HG02763 (cell line): Measurements from ENCODE around the gene SLC43A2.
"Not testable (repeated sequence)": the region's sequence is repeated elsewhere in the genome, so short reads cannot be mapped to it uniquely, and the experiment has no call there.

Experiments used
- ATAC-seq: cut with Tn5 transposase; IDR thresholded peaks from one replicate; pipeline ENCODE4 v1.9.1; 2021; ENCODE audit warnings: mild to moderate bottlenecking, moderate library complexity; ENCODE audit not compliant: unreplicated experiment

SLC43A2 gene

DNA sequence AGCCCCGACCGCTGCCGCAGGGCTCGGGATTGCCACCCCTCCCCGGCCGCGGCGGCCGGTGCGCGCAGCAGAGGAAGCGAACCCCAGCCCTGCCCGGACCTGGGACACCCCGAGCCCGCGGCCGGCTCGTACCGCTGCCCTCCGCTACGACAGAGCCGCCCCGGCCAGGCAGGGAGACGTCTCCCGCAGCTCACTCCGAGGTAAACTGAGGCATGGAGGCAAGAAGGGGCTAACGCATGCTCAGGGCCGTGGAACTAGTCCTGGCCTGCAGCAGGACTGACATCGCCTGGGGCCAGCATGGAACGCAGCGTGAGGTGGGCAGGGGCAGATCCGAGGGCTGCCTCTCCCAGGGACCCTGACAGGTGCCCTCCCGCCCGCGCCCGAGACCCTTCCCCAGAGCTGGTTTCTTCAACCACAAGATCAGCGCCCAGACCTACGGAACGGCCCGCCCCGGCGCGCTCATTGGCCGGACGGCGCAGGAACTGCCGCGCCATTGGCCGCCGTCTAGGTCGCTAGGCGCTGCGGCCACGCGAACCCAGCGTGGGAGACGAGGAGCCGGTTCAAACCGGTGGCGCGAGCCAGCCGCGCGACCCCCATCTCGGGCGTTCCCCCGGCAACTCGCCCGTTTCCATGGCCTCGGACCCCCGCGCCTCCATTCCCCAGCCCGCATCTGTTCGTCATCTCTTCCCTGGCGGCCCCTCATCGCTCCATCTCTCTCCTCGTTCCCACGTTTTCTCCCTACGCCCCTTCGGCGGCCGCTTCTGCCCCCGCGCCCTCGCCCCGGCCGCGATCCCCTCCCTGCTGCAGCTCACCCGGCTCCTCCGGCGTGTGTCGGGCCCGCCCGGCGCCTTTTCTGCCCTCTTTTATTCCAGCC, at the start of gene SLC43A2:
SLC43A2 (minus strand) TSS at position 853 of the 874 bp plus-strand sequence. CDS start 960 bp downstream, outside the sequence.
- ATAC-seq, result peak; percentile 55

DNA sequence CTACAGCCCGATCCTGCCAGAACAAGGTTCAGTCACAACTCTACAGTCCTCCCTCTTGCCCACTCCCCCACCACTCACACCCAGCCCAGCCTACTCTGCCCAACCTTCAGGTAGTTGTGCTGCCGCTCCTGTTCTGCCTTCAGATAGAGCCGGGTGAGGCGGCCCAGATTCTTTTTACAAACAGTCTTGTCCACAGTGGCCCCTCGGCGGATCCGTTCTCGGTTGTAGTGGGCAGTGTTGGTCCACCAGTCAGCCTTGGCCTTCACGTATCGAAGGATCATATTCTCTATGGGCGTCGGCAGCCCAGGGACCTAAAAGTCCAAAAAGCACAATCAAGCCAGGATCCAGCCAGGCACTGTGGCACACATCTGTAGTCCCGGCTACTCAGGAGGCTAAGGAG, 47.8 kb upstream of the SLC43A2 start:
- ATAC-seq, result no peak

DNA sequence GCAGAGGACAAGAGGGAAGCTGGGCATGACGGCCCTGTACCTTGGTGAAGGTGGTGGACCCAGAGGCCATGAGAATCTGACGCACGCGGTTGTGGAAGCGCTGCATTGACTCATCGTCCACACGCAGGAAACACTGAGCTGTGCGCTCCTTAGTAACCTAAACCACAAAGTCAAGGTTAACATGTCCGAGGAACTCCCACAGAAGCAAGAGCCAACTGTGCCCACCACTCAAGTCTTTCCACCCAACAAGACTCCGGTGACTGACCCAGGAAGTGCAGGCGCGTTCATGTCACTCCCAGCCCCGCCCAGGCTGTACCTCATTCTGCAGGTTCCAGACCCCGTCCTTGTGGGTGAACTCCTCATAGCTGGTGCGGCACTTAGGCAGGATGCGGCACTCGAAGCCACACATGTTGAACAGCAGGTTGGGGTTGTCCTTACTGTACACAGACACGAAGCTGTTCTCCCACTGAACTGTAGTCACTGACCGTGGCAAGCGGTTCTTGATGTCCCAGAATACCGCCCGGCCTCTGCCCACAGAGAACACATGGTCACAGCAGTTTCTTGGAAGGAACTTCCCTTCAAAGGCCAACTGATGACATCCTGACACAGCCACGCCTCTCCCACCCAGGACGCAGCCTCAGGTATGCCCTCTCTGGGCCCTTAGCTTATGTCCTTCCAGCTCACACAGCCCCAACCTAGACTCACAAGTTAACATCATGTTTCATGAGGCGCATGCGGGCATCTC, 44.6 kb upstream of the SLC43A2 start:
- ATAC-seq, result no peak

DNA sequence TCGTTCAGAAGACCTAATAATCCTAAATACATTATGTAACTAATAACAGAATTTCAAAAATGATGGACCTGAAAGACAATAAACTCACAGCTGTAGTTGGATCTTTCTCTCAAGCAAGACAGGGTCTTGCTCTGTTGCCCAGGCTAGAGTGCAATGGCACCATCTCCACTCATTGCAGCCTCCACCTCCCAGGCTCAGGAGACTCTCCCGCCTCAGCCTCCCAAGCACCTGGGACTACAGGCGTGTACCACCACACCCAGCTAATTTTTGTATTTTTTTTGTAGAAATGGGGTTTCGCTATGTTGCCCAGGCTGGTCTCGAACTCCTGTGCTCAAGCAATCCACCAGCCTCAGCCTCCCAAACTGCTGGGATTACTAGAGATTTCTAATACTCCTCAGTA, 35.3 kb upstream of the SLC43A2 start:
- not testable (repeated sequence) for ATAC-seq

DNA sequence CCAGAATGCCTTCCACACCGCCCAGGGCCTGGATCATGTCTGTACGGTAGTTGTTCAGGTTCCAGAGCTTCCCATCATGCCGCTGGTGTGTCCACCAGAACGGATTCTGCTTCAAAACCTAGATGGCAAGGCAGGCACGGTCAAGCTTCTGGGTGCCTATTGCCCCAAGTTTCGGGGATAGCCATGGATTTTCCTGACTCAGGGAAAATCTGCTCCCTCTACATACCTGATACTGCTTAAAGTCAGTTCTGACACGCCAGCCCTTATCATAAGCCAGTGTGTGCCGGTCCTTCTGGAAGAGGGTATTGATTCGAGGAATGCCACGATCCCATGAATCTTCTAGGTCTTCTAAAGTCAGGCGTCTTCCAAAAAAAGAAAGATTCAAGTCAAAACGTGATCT, 32.4 kb upstream of the SLC43A2 start:
- no peak for ATAC-seq

DNA sequence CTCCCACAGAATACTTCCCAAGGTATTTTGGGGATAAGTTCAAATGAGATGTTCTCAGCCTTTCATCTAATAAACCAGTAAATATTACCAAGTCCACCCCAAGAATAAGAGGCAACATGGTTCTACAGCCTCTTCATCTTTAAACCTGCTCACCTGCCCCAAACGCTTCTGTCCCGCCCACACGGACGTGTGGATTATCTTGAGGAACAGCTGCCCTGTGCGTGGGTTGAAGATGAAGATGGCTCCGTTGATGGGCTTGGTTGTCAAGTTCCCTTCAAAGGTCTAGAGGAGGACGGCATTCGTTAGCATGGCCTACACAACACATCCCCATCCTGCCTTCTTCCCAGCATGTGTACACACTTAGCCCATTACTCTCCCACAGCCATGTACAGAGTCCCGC, 29.5 kb upstream of the SLC43A2 start:
- ATAC-seq, result no peak

DNA sequence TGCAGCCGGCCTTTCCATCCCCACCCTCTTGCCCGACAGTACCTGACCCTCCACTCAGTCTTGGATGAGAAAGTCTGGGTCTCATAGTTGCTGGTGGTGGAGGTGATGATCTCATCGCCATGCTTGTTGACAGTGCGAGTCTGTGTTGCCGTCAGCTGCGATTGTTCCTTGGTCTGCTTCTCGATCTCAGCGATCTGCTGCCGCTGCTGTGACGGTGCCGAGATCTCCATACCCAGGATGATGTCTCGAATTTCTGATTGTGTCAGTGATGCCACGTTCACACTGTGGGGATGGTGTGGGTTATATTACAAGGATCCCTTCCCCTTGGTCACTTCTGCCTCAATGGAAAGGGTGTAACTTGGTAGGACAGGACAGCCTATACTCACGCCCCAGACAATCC, 25.1 kb upstream of the SLC43A2 start:
- ATAC-seq, result no peak

DNA sequence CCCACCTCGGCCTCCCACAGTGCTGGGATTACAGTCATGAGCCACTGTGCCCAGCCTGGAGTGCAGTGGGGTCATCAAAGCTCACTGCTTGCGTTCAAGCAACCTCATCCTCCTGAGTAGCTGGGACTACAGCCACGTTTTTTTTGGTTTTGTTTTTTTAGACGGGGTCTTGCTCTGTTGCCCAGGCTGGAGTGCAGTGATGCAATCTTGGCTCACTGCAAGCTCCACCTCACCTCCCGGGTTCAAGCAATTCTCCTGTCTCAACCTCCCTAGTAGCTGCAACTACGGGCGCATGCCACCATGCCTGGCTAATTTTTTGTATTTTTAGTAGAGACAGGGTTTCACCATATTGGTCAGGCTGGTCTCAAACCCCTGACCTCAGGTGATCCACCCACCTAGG, 24.2 kb upstream of the SLC43A2 start:
- not testable (repeated sequence) for ATAC-seq

DNA sequence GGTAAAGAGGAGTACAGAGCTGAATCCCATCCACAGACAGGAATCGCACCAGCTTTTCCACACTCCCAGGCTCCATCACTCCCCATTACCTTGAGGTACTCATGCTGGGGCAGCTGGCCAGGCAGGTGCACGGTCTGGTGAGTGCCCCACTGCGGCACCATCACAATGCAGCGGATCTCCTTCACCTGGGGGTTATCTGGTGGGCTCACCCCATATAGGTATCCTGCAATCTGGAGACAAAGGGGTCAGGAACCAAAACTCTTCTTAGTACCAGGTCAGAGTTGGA, 22.9 kb upstream of the SLC43A2 start:
- ATAC-seq, result no peak

DNA sequence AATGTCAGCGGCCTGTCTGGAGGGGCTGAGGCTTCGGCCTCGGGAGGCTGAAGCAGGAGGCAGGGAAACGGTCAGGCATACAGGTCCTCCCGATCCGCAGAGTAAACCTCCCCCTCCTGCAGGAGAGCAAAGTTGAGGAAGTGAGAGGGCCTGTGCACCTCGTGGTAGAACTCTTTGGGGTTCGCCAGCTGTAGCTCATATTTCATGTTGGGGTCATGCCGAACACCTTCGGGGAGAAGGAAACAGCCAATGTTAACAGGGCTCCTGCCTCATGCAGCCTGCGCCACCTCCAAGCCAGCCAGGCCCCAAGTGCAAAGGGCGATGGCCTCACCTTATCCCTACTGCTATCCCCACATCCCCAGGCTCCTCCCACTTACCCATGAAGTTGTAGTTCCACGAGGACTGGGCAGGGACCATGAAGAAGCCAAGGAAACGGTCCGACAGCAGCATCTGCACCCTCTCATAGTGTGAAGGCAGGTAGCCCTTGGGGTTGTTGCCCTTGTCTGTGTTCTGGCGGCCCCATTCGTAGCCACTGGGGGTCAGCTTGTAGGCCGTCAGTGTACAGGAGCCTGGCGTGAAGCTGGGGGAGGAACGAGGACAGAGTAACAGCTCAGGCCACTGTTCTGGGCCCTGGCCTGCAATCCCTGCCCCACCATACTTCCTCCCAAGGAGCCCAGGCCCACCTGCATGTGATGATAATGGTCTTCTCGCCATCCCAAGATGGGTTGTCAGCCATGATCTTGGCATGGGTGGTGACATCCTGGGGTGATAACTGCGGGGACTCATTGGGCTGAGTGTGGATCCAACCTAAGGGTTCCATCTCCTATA, 22.3 kb upstream of the SLC43A2 start:
- no peak for ATAC-seq

DNA sequence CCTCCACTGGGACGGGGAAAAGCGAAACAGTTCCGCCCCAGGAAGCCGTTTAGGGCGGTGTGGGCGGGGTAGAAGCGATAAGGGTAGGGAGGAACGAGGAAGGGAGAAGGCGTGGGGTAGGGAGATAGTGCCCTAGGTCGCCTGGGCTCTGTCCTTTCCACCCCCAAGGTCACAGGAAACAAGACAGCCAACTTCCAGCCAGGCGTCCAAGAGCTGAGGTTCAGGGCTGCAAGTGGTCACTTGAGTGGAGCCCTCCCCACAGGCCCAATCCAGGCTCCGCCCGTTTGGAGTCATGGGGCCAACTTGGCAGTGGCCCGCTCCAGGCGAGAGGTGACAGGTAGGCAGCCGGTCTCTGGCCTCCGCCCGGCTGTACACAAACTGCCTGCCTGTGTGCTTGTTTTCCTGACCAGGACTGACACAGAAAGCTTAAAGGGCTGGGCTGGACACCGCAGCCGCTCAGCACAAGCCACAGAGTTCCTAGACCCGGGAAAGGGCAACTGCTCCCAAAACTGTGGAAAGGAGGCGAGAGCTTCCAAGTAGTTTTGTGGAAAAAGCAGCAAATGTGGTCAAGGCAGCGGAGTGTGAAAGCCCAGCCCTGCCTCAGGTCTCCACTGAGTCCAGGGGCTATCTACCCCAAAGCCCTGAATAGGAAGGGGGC, 21.3 kb upstream of the SLC43A2 start, which contains the start of gene RILP:
RILP (minus strand) TSS at position 23 of the 658 bp plus-strand sequence. CDS start 62 bp downstream, outside the sequence.
- no peak for ATAC-seq

DNA sequence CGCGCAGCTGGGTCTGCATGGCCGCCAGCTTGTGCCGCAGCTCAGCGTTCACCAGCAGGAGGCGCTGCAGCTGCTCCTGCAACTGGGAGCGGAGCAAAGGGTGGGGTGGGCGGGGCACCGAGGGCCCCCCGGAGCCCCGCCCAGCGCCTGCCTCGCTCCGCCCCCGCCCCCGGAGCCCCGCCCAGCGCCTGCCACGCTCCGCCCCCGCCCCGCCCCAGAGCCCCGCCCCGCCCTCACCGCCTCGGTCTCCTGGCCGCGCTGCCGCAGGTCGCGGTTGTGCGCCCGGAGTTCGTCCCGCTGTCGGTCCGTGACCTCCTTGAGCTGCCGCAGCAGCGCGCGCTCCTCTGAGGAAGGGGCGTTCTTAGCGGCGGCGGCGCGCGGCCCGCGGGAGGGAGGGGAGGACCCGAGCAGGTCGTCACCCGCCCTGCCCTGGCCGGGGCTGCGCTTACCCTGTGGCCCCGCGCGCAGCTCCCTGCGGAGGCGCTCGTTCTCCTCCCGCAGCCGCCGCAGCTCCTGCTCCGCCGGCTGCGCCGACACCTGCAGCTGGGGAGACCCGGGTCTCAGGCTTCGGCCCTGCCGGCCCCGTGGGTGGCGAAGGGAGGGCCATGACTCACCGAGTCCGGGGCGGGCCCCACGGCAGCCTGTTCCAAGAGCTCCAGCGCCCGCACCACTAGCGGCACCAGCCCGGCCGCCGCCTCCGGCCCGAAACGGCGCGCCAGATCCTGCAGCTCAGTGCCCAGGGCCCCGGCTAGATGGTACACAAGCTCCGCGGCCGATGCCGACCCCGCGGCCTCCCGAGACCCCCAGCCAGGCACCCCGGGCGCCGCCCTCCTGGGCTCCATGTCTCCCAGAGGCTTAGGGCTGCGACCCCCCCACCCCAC, 20.6 kb upstream of the SLC43A2 start:
- peak; percentile 64 for ATAC-seq

DNA sequence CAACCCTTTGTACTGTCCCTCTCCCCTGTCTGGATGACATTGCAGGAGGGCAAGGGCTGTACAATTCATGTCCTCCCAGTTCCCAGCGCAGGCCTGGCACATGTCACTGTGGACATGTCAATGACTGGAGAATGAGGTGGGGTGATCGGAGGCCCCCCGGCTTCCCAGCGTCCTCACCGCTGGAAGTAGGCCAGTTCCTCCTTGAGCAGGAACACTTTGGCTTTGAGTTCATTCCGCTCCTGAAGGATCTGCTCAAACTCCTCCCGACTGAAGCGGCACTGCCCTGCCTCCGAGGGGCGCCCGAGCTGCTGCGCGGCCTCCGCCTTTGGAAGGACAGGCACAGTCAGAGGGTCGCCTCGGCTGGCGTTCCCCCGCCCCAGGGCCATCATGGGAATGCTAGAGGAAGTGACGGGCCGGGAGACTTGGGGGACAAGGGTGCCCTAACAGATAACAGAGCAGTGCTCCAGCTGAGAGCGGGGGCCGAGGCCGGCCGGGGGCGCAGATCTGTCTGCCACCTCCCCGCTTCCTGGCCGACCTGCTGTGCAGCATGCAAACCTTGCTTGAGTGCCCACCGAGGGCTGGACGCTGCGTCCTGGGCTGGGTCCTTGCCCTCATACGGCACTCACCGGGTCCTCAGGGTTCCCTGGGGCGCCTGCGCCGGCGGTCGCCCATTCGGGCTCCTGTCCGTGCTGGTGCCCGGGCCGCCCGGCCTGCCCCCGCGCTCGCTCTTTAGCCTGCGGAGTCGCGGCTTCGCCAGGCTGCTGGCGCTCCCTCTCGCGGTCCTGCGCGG, 19.7 kb upstream of the SLC43A2 start:
- ATAC-seq, result no peak

DNA sequence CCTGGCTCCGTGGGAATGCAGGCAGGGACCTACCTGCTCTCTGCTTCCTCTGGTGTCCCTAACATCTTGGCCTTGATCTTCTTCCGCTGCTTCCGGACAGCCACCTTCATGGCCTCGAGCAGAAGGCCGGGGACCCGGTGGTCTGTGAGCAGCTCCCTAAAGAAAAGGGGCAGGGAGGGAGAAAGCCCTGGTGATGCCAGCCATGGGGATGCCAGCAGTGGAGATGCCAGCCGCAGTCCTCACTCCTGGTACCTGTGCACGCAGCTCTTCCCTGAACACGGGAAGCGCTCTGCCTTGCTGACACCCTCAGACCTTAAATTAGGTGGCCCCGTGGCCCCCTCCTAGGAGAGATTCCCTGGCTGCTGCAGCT, 19.2 kb upstream of the SLC43A2 start:
- ATAC-seq, result no peak

DNA sequence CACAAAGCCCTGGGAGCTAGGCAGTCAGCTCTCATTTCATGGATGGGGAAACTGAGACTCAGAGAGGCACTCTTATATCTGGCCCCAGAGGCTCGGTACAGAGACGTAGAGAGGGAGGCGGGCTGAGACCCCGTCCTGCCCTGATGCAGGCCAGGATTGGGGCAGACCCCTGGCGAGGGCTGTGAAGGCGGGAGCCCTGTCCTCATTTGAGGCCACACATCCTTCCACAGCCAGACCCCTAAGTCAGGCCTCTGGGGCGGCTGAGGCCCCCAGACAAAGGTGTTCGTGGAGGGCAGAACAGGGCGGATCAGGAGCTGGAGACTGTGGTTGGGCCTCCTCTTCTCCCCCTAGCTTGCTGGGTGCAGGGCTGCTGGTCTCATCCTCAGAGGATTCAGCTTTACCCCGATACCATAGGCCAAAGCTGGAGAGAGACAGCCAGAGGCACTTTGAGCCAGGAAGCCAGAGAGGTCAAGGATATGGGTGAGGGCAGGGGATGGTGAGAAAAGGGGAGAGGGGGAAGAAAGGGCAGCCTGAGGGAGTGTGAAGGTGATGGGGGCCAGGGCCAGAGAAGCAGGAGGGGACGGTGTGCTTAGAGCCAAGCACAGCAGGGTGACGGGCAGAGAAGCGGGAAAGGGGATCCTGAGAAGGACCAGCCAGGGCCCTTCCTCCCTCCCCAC, 17.7 kb upstream of the SLC43A2 start:
- ATAC-seq, result no peak

DNA sequence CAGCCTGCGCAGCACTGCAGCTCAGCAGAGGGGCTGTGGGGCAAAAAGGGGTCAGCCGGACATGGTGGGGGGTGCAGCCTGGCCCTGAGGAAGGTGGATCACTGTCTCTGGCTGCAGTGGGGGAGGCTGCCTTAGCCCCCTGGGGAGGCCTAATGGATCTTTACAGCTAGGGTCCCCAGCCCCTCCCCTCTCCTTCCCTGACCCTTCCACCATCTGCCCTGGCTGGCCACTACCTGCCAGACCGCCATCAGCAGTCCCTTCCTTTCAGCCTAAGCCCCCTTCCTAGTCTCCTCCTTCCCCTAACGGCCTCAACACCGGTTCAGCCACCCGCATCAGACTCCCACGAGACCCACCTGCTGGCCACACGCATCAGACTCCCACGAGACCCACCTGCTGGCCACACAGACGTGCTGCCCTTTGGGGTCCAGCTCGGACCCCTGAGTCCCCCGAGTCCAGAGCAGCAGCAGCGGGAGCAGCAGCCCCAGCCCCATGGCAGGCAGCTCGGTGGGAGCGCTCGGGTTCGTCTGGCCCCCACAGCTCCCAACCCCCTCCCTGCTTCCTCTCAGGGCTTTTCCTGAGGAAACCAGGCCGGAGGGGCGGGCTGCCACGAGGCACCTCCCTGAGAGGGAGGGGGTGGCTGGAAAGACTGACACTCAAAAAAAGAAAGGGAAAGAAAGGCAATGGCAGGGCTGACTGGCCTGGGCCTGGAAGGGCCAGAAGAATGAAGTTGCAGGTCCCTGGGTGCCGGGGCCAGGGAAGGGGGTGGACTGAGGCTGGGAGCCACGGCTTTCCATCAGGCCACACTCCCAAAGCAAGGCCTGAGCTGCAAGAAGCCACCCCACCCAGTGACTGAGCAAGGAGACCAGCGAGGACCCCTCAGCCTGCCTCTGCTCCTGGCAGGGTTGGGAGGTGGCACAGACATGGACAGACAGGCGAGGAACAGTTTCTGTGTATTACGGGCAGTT, 16.9 kb upstream of the SLC43A2 start, which contains the start of gene SCARF1:
SCARF1 (minus strand) TSS at position 526 of the 965 bp plus-strand sequence; CDS start at position 491, 35 bp downstream.
- ATAC-seq, result no peak

DNA sequence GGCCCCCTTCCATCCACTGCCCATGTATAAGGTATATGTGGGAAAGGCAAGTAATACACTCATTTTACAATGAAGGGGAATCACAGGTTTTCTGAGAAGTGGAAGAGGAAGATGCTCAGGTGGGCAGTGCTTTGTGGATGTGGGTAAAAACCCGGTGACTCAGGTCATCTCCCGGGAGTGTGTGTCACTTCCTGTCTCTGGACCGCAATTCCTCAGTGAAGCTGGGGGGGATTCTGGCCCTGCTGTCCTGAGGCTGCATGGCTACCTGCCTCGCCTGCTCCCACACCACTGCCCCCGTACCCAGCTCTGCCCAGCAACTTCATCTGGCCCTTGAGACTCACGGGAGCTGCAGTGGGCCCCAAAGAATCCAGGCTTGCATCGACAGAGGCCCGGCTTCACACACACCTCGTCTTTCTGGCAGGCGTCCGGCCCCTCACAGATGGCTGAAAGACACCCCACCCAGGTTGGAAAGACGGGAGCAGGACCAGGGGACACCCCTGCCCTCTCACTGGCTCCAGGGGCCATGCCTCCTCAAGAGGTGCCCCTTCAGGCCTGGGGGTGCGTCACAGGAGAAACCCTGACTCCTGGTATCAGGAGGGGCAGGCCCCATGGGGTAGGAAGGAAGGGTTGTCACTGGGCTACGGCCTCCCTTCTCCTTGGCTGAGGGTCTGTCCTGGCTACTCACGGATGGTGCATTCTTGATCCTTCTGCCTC, 16.0 kb upstream of the SLC43A2 start:
- ATAC-seq, result no peak
